Non-pigmented ciliary epithelial cell (primary cell): Measurements from ENCODE around the gene SEMA6B.
"Not testable (repeated sequence)": the region's sequence is repeated elsewhere in the genome, so short reads cannot be mapped to it uniquely, and the experiment has no call there.

Experiments used
- DNase-seq: peaks from one replicate; pipeline ENCODE4 v3.0.0-alpha.2; 2010; ENCODE audit warnings: low read depth

SEMA6B gene

GRCh38 chr19:4571305-4571917 is 11.9 kb upstream of the SEMA6B start:
- DNase-seq: no peak

GRCh38 chr19:4570916-4571304 is 11.4 kb upstream of the SEMA6B start:
- DNase-seq: no peak

- DNase-seq: no peak
These were observed 10.9 kb upstream of the SEMA6B start for GRCh38 chr19:4570402-4570801.

- no peak for DNase-seq
These were observed 9.4 kb upstream of the SEMA6B start for GRCh38 chr19:4568886-4569285.

- DNase-seq: no peak
These were observed 8.1 kb upstream of the SEMA6B start for GRCh38 chr19:4567584-4568071.

GRCh38 chr19:4566402-4567051 is 7.0 kb upstream of the SEMA6B start:
- DNase-seq: no peak

- not testable (repeated sequence) for DNase-seq
These were observed 4.1 kb upstream of the SEMA6B start for GRCh38 chr19:4563562-4563961.

- DNase-seq: not testable (repeated sequence)
These were observed 2.6 kb upstream of the SEMA6B start for GRCh38 chr19:4562085-4562484.

GRCh38 chr19:4557971-4558941 is 1.2 kb downstream of the SEMA6B start:
- no peak for DNase-seq

GRCh38 chr19:4557144-4557970 is 2.1 kb downstream of the SEMA6B start:
- DNase-seq: no peak

- DNase-seq: no peak
These were observed 2.8 kb downstream of the SEMA6B start for GRCh38 chr19:4556597-4557127.

- no peak for DNase-seq
These were observed 3.6 kb downstream of the SEMA6B start for GRCh38 chr19:4555657-4556561.

- no peak for DNase-seq
These were observed 4.8 kb downstream of the SEMA6B start for GRCh38 chr19:4554717-4555116.

GRCh38 chr19:4553775-4554174 is 5.7 kb downstream of the SEMA6B start:
- no peak for DNase-seq

GRCh38 chr19:4553092-4553695 is 6.3 kb downstream of the SEMA6B start:
- no peak for DNase-seq

- no peak for DNase-seq
These were observed 7.0 kb downstream of the SEMA6B start for GRCh38 chr19:4552525-4552819.

GRCh38 chr19:4550479-4551050 is 8.9 kb downstream of the SEMA6B start:
- no peak for DNase-seq

- DNase-seq: no peak
These were observed 9.5 kb downstream of the SEMA6B start for GRCh38 chr19:4550018-4550417.

GRCh38 chr19:4548238-4548584 is 11.3 kb downstream of the SEMA6B start:
- DNase-seq: no peak
